Activated naive CD4-positive, alpha-beta T cell treated with anti-CD3 and anti-CD28 coated beads, Interleukin-2, amount 50 U/mL, for 16 hours (primary cell): ENCODE data around the gene RBPMS2.
A peak's percentile ranks its signal among the peaks of the same experiment; 100 is the strongest.
"Not testable (repeated sequence)": the region's sequence is repeated elsewhere in the genome, so short reads cannot be mapped to it uniquely, and the experiment has no call there.

ENCODE experiments used
- DNase-seq: peaks from one replicate; pipeline ENCODE4 v3.0.0-alpha.2; 2020

RBPMS2 gene

DNA sequence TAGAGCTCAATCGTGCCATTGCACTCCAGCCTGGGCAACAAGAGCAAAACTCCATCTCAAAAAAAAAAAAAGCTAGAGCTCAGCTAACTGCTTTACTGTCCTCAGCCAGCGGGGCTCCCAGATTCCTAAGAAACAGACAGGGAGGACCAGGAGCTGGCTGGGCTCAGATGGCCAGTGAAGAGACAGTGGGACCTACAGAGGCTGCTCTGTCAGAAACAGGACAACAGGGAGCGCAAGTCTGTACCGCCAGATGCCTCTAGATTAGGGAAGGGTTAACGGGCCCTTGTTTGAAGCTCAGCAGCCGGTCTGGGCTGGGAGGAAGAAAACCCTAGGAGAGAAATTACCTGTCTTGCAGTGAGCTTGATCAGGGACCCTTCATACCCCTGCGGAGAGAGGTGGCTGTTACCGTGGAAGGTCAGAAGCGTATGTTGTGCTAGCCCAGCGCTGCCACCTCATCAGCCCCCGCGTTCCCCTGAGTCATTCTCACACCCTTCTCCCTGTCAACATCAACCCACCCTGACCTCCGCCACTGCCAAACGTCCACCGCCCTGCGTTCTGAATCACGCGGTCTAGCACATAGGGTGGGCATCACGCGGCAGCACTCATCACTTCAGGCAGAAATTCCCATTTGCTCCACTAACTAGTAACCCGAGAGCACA lies 25.3 kb downstream of the RBPMS2 start:
- DNase-seq, result no peak

DNA sequence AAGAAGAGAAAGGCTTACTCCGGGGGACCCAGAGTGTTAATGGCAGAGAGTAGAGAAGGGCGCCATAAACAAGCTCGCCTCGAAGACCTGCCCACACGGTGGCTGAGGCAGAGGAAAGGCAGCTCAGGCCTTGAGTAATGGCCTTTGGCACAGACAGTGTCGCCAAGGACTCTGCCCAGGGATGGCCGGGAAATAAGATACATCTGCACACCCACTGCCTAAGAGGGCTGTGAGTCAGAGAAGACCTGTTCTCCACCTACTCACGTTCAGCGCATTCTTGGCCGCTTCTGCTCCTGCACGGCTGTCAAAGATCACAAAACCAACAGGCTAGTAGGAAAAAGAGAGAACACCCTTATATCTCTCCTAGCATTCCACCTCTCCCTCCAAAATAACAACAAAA lies 26.2 kb downstream of the RBPMS2 start:
- DNase-seq, result no peak

DNA sequence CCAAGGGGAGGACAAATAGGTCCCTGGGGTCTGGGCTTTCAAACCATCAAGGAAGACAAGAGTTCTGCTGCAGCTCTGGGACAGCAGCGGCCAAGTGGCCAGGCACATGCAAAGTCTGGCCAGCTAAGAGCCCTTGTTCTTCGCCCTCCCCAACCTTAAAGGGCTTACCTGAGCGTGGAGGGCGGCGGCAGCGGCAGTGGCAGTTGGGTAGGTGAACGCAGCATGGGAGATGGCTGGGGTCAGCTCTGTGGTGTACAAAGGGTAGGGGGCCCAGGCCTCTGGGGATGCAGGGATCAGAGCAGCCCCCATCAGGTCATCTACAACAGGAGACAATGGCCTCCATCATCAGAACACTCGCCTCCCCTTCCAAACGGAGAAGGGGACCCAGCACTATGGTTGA lies 27.1 kb downstream of the RBPMS2 start:
- DNase-seq, result no peak

DNA sequence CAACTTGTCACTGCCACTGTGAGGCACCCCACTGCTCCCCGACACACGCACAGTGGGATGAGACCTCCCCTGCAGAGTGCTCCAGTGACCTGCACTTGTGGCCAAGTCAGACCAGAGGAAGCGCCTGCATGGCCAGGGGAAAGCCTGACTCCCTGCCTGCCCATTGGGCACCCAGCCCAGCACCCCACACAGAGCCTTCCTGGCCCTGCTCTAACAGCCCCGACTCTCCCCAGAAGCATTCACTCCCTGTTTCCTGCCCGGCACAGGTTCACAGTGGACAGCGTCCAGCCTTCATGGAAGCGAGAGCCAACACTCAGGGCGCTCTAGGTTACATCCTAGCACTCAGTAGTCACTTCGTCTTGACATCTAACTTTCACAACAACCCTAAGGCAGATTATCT lies 27.8 kb downstream of the RBPMS2 start:
- no peak for DNase-seq

DNA sequence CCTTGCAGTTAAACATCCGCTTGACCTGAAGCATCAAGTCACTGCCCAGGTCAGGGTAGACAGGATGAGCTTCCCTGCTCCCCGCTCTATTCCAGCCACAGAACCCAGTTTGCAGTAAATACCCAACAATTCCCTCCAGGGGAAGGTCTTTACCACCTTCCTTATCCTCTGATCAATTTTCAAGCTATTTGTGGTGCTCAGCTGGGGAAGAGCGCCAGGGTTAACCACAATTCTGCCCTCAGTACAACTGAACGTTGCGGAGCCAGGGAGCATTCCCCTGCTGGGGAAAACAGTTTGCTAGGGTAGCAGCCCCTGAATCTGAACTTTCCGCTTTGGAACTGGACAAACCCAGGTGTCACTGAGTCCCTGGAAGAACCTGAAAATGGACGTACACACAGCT lies 28.5 kb downstream of the RBPMS2 start:
- DNase-seq, result no peak

DNA sequence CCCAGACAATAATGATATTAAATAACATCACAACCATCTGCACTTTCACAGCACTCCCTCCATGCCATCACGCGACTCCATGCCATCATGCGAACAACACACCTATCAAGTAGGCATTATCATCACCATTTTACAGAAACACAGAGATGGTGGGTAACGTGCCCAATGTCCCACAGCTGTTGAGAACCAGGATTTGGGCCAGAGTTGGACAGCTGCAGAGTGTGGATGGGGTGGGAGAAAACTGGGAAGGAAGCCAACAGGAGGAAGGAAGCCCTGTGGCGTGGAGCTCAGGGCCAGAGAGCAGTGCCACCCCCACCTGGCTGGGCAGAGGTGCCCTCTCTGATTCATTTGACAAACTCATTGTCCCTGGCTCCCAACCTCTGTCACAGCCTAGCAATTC lies 29.0 kb downstream of the RBPMS2 start:
- DNase-seq, result no peak

DNA sequence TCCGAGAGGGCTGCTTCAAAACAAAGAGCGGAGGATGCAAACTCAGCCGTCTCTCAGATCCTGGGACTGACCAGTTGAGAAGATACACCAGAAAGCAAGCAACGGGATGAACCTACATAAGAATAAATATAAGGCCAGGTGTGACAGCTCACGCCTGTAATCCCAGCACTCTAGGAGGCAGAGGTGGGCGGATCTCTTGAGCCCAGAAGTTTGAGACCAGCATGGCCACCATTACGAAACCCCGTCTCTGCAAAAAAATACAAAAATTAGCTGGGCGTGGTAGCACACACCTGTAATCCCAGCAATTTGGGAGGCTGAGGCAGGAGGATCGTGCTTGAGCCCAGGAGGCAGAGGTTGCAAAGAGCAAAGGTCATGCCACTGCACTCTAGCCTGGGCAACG lies 31.7 kb downstream of the RBPMS2 start:
- no peak for DNase-seq

DNA sequence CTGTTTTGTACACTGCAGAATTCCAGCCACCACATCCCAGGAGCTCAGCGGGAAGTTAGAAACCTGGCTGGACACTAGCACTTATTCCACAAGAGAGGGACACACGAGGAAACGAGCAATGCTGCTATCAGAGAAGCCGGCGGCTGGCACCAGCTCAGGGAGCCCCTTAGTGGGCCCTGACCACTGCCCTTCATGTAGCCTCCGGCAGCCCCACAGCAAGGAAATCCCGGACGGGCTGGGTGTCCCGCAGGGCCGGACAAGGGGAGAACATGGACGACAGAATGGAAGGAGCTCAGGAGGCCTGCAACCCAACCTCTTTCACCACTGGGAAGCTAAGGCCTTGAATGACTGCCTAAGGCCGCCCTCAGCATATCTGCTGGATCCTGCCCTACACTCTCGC lies 32.5 kb downstream of the RBPMS2 start:
- no peak for DNase-seq

DNA sequence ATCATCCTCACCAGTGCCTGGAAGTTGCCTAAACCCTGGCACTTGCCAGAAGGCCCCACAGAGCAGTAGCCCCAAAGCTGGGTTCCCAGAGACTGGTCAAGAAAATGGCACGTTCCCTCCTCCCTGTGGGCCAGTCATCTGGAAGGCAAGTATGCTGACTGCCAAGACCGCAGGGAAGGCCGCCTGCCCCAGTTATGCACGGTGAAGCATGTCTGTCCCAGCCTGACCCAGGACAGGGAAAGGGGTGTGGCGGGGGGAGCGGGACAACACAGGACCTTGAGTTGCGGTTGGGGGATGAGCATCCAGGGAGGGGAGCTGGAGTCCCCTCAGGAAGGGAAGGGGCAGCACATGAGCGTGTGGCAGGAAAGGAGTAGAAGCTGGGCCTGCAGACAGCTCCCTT lies 33.0 kb downstream of the RBPMS2 start:
- DNase-seq, result no peak

DNA sequence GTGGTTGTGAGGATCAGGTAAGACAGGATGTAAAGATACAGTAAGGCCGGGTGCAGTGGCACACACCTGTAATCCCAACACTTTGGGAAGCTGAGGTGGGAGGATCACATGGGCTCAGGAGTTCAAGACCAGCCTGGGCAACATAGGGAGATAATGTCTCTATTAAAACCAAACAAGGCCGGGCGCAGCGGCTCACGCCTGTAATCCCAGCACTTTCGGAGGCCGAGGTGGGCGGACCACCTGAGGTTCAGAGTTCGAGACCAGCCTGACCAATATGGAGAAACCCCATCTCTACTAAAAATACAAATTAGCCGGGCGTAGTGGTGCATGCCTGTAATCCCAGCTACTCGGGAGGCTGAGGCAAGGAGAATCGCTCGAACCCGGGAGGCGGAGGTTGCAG lies 33.7 kb downstream of the RBPMS2 start:
- not testable (repeated sequence) for DNase-seq

DNA sequence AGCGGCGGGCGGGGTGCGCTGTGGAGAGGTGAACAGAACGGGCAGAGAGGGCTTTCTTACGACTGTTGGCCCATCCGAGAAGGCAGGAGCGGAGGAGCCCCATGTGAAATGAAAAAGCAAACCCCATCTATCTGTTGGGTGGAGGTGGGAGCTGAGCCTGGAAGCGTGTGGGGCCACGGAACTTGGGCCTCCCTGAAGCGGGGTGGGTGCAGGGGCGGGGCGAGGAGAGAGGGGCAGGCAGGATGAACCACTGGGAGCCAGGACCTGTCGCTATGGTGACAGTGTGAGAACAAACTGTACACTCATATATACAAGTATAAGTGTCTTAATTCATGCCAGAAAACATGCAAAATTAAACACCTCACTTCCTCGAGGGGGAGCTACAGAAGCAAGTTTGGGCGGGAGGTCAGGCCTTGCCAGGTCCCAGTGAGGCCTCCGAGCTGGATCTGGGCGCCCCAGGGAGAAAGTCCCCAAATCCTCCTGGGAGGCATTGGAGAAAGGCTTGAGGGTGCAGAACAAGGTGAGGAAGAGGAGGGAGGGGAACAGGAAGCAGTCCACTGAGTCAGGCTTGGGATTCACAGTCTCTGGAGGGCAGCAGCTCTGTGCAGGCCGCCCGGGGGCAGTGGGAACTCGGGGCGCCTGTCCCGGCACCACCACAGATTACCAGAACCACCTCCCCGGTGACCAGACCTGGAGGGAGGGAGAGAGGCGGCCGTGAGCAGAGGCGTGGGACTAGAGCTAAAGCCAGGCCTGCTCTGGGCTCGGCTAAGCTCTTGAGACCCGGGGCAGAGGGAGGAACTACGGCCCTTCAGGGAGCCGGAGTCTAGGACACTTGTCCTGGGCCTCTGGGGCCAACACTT lies 34.8 kb downstream of the RBPMS2 start:
- no peak for DNase-seq

DNA sequence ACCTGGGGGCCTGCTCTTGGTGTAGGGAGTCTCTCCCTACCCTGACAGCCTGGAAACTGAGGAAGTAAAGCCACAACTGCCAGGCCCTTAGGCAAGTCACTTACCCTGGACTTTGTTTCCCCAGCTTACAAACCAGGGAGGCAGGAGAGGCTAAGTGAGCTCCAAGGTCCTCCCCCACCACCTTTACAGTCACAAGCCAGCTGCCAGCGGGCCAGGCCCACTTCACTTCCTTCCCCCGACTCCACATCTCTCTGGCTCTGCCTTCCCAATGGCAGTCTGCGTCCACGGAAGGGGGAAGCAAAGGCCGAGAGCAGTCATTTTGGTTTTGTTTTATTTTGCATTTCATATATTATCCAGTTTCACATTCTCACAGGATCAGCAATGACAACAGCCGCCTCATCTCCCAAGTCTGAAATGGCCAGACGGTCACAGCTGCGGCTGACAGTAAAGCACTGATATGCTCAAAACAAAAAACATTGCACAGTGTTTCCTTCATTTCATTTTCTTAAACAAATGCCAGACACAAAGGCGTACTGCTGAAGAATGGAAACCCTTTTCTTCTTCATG lies 35.7 kb downstream of the RBPMS2 start:
- no peak for DNase-seq

DNA sequence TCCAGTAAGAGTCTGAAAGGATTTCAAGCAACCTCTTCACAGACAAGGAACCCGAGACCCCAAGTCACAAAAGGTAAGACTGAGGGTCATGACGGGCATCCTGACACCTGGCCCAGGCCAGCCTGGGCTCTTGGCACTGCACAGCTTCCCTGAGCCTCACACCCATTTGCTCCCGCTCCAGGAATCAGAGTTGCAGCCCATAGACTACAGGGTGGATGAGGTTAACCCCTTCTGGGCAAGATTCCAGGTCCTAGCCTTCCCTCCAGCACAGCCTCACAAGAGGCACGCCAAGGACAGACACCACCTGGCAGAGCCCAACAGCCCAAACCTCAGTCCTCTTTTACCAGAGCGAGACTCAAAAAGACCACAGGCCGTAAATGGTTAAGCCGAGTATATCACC lies 36.2 kb downstream of the RBPMS2 start:
- DNase-seq, result no peak

DNA sequence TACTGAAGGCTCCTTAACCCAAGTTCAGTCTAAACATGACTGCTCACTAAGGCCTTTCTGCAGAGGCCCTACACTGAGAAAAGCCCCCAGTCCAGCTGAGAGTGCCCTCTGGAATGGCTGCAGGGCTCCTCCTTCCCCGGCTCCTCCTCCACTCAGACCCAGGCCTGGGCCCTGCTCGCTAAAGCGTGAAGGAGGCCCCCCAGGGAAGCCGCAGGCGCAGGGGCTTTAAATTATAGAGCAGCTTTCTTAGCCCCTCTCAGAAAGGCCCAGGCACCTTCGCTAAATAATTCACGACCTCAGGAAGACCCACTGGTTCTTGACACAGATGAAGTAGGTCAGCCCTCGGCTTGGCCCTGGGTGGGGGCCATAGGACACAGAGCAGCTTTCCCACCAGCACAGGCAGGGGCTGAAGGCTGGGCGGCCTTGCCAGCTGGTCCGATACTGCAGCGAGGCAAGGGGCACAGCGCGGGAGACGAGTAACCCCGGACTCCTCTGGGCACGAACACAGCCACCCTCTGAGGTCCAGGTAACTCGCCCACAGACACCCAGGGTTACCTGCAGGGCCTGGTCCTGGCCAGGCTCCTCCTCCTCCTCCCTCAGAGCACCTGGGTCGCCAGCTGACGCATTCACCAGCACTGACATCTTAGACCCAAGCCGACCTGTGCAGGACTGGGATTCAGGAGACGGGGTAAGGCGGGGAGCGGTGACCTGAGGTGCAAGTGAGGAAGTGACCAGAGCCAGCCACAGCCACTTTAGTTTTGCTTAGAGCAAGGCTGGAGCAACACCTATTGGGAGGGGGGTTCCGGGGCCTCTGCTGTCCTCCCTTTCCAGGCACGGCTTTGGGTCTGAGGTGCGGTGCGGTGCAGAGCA lies 36.9 kb downstream of the RBPMS2 start:
- no peak for DNase-seq

DNA sequence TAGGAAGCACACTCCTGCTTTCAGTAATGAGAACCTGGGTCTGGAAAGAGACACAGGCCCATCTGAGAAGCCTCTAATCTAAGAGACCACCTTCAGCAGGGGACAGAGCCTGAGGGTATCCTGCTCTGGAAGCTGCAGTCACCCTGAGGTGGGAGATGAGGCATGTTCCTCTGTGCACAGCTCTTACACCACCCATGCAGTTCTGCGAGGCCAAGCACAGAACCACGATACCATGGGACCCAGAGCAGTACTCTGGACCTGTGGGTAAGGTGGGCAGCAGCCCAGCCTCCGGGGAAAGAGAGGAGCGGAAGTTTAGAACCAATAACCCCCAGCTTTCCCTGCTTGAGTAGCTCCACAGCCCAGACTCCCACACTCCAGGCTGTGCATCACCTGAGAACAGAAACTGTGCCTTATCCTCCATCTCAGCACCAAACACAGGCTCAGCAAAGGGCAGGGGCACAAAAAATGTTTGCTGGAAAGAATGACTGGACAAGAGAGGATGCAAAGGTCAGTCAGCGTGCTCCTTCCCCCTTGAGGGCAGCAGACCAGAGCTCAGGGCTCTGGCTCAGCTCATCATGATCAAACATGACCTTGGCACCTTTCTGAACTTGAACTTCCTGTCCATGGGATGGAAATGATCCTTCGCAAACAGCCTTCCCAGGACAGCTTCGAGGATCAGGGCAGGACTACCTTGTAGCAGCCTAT lies 43.1 kb downstream of the RBPMS2 start:
- DNase-seq, result no peak

DNA sequence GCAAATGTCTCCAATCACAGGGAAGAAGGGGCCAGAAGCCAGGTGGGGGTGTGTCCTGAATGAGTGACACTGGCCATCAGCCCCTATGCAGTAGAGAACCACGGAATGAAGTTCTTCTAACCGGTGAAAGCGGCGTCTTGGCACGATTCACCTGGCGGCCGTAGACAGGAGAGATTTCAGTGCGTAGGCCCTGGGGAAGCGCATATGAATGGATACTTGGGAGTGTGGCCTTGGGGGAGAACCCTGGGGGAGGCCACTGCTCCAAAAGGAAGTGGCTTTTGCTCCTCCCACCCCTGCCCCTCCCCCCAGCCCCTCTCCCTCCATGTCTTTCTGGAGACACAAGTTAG lies 43.6 kb downstream of the RBPMS2 start:
- no peak for DNase-seq

DNA sequence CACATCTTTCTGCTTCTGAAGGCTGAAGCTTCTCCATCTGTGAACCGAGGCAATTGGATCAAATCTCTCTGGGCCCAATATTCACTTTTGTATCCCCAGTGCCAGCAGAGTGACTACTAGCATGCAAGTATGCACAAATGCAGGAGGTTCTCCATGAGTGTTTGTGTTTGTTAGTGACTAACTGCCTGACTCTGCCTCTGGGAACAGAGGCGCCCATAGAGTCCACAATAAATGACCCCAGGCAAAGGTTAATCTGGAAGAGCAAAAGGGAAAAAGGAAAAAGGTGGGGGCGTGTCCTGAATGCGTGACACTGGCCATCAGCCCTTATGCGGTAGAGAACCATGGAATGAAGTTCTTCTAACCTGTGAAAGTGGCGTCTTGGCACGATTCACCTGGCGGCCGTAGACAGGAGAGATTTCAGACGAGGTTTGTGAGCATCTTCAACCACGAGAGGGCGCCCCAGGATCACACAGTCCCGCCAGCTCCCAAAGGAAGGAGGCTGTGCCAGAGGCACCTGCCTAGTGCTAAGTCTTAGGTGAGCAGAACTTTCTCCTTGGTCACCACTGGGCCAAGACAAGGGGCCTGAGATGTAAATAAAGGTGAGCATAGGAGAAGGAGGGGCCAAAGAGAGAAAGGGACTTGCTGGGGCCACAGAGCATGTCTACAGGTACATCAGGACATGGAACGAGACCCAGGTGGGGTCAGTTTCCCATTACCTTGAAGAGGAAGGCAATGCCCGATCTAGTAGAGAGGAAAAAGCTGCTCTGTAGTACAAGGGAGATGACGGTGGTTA lies 44.2 kb downstream of the RBPMS2 start:
- peak; percentile 85 for DNase-seq

DNA sequence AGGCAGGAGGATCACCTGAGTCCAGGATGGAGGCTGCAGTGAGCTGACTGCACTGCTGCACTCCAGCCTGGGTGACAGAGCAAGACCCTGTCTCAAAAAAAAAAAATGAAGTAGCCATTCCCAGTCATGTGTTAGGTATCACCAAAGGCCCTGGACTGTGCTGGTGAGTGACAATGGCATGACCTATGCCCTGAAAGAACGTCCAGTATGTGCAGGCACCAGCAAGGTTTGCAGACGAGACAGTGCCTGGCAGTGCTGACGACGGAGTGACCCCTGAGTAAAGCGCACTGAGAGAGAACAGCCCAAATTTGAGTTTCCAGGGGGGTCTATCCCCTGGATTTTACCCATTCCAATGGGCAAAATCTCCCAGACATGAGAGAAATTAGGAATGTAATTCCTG lies 45.2 kb downstream of the RBPMS2 start:
- DNase-seq, result no peak

DNA sequence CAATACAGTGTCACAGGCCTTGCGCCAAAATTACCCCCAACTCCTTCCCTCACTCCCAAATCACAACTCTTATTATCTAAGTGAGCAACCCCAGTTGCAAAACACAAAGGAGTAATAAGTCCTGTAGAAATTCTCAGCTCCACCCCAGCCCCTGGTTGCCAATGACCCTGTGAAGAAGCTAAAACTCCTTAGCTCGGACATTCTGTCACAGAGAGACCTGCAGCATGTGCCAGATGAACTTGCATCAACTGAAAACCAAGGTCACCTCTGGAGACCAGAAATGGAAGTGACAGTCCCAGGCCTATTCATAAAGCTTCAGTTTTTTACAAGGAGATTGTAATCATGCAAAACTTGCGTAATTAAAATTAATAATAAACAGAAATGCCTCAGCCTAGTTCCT lies 55.2 kb downstream of the RBPMS2 start:
- no peak for DNase-seq

DNA sequence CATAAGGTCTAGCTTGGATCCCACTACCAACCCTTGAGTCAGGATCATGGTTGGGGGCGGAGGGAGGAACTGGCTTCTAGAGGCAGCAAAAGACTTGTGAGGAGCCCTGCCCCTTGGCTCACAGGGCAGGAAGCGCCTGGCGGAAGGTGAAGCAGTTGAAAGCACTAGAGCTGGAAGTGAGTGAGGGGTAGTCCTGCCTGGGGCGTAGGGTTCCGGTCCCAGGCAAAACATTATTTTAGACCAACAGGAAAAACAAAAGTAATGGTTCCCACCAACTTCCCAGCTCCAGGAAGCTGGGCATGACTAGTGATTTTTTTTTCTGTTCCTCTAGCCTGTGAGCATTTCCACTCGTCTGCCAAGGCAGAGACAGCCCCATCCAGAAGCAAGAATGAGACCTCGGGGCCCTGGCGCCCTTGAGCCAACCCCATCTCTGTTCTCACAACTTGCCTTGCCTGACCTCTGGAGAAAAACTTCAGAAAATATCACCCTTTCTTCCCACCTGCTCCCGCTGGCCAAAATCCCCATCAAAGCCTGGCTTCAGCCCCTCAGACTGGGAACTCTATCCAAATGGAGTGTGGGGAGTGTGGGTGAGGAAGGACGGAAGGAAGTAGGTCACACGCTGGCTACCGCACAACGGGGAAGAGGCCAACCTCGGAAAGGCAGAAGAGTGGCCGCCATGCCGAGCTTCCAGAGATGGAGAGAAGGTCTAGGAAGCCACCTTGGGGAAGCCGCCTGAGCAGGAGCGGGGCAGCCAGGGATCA lies 57.5 kb downstream of the RBPMS2 start:
- peak; percentile 36 for DNase-seq

DNA sequence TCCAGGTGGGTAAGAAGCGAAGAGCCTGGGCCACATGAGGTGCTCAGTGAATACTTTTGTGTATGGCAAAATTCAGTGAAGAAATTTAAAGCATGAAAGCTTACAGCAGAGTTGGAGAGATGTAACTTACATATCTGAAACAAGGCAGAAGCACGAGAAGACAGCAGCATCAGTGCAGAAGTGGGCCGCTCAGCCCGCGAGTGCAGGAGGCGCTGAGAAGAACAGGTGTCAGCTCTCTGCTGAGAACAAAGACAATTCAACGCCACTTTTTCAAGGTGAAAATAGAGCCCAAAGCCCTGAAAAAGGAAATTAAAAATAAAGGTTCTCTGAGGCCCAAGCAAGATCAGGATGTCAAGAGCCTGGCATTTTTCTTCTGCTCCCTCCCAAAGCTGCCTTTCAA lies 58.3 kb downstream of the RBPMS2 start:
- DNase-seq, result no peak
